ENCODE results near the gene TAS2R60. TPM values are rescaled to one million over a fixed set of nuclear protein-coding genes. Genes with fewer than 3 reads are reported as not detected.
"Not testable (repeated sequence)": the region's sequence is repeated elsewhere in the genome, so short reads cannot be mapped to it uniquely, and the experiment has no call there.

The TAS2R60 gene
- total and polyA plus RNA-seq, 2 of the 4 experiments (the other 2 are of a cell fraction) = not detected

DNA sequence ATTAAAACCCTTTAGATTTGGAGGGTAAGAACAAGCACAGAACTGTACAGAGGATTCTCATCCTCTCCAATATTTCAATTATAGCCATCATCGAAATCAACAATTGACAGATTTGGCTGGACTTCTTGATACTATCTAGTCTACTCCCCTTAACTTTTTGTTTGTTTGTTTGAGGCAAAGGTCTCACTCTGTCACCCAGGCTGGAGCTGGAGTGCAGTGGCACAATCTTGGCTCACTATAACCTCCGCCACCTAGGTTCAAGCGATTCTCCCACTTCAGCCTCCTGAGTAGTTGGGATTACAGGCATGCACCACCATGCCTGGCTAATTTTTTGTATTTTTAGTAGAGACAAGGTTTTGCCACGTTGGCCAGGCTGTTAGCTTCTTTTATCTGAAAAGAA lies 41.0 kb upstream of the TAS2R60 start:
- H4K20me1 ChIP-seq (ENCODE audit: insufficient read depth, low read length); BruUV-seq (replicated peaks): not testable (repeated sequence)

More for the DNA sequence above, 41.0 kb upstream of the TAS2R60 start:
- H4K8ac ChIP-seq (ENCODE audit: low read depth in 2 of 2, low read length in 2 of 2); H3K56ac ChIP-seq (ENCODE audit: extremely low read depth, insufficient read depth, low read length); H3K18ac ChIP-seq (ENCODE audit: low read depth, low read length); H2AFZ ChIP-seq (replicated peaks; ENCODE audit: low read length, poor library complexity); POLR2A ChIA-PET (ENCODE audit: unreplicated experiment); H2BK120ac ChIP-seq (ENCODE audit: low read depth, low read length); H2BK5ac ChIP-seq (ENCODE audit: low read depth, low read length, poor library complexity, severe bottlenecking); H3K36me3 ChIP-seq (ENCODE audit: control insufficient read depth, insufficient read depth, low read length); H2BK20ac ChIP-seq (ENCODE audit: low read depth, low read length); H3K4me3 ChIP-seq (ENCODE audit: insufficient read depth, low read depth, low read length); H2AK5ac ChIP-seq (ENCODE audit: low read depth, low read length); H2AK9ac ChIP-seq (replicated peaks; ENCODE audit: low read depth, low read length, poor library complexity); DNase-seq; H2BK15ac ChIP-seq (ENCODE audit: low read depth, low read length); H3K27ac ChIP-seq (ENCODE audit: insufficient read depth, low read length); ATAC-seq (ENCODE audit: low read depth); H3K4ac ChIP-seq (ENCODE audit: low read depth, low read length); H3K4me1 ChIP-seq (ENCODE audit: control insufficient read depth, insufficient read depth, low read length); H3K79me1 ChIP-seq (ENCODE audit: low read depth in 1 of 2, low read length in 2 of 2); H3K4me2 ChIP-seq (ENCODE audit: low read depth, low read length); dilution Hi-C loops (cut with HindIII; ENCODE audit: low sequenced_read_pairs, unreplicated experiment); H4K5ac ChIP-seq (ENCODE audit: low read depth, low read length); H3K23ac ChIP-seq (ENCODE audit: low read depth, low read length); in situ Hi-C loops (cut with MboI; ENCODE audit: low sequenced_read_pairs); H4K91ac ChIP-seq (ENCODE audit: insufficient read depth, low read depth, low read length); H3K9ac ChIP-seq (ENCODE audit: low read depth, low read length); H3K9me1 ChIP-seq (ENCODE audit: insufficient read depth, low read length); H3K9me3 ChIP-seq (ENCODE audit: control insufficient read depth, insufficient read depth, low read length); intact Hi-C loops (cut with micrococcal nuclease); H3K14ac ChIP-seq (replicated peaks; ENCODE audit: low read depth, low read length): not testable (repeated sequence)
- H3K27me3 ChIP-seq (ENCODE audit: control insufficient read depth, insufficient read depth, low read length) = peaks cover 10% of the 10 kb centered on the region
- WGBS, 2 experiments (ENCODE audit: extremely low coverage in 2 of 2, insufficient read length in 1 of 2) = no CpG with 5 or more reads among the region's 4 CpGs
- CTCF ChIA-PET = interaction anchor here (1.2 kb wide), 1 partner anchor 23 kb away, joined by 3 read pairs; no protein-coding TSS in a partner anchor

Data from IMR-90 (cell line).